ENCODE data around the gene CCL8. TPM values are rescaled to one million over a fixed set of nuclear protein-coding genes. Genes with fewer than 3 reads are reported as not detected.

Gene CCL8
- total and polyA plus RNA-seq, 2 experiments from 2014 or later: not detected

DNA sequence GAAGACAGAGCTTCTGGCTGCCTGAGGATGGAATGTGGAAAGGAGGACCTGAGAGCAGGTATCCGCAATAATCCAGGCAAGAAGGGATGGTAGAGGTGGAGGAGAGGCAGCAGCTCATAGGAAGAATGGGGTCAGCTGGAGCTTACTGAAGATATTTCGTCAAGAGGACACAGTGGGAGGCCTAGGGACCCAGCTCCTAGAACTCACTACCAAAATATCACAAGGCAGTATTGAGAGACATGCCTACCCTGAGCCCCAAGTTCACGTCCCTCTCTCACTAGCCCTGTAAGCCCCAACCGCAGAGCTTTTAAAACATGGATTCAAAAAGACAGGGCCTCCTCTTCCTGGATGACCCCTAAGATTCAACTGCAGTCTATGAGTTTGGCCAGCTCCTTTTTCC lies 14.2 kb upstream of the CCL8 start:
- Histone ChIP-seq H3K4me1 (ENCODE audit: low read depth) (no peaks in the 10 kb centered on the region), H3K9me3 (ENCODE audit: low read depth) (no peaks in the 10 kb centered on the region), H3K27me3 (no peaks in the 10 kb centered on the region), H3K4me3 (no peak overlapping the region), H3K27ac (no peak overlapping the region), H3K36me3 (no peaks in the 10 kb centered on the region)
- no peak for DNase-seq (ENCODE audit: low read depth in 1 of 2, low spot score in 1 of 2)
- TF ChIP-seq, protein P1, sequence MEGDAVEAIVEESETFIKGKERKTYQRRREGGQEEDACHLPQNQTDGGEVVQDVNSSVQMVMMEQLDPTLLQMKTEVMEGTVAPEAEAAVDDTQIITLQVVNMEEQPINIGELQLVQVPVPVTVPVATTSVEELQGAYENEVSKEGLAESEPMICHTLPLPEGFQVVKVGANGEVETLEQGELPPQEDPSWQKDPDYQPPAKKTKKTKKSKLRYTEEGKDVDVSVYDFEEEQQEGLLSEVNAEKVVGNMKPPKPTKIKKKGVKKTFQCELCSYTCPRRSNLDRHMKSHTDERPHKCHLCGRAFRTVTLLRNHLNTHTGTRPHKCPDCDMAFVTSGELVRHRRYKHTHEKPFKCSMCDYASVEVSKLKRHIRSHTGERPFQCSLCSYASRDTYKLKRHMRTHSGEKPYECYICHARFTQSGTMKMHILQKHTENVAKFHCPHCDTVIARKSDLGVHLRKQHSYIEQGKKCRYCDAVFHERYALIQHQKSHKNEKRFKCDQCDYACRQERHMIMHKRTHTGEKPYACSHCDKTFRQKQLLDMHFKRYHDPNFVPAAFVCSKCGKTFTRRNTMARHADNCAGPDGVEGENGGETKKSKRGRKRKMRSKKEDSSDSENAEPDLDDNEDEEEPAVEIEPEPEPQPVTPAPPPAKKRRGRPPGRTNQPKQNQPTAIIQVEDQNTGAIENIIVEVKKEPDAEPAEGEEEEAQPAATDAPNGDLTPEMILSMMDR (IDR thresholded peaks at IDR 0.05; ENCODE audit: low read depth, low read length): no peak

DNA sequence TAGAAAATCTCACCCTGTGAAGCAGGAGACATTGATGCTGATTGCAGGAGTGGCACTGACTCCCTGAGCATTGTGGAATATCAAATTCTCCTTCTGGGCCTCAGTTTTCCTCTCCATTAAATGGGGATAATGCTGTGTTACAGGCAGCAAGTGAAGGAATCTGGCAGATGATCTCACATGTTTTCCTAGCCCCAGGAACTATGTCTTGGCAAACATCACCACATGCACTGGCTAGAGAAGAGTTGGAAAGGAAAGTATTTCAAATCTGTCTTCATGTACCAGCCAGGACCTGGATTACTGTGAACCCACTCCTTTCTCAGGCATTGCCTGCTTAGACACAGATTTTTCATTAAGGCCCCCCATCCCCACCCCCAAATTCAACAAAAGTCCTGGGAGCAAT lies 13.6 kb upstream of the CCL8 start:
- Histone ChIP-seq H3K36me3 (no peaks in the 10 kb centered on the region), H3K27me3 (peaks cover 5% of the 10 kb centered on the region), H3K9me3 (ENCODE audit: low read depth) (no peaks in the 10 kb centered on the region), H3K27ac (no peak overlapping the region), H3K4me3 (no peak overlapping the region), H3K4me1 (ENCODE audit: low read depth) (no peaks in the 10 kb centered on the region)
- TF ChIP-seq, protein P1 (IDR thresholded peaks at IDR 0.05; ENCODE audit: low read depth, low read length): no peak
- DNase-seq (ENCODE audit: low read depth in 1 of 2, low spot score in 1 of 2): no peak

DNA sequence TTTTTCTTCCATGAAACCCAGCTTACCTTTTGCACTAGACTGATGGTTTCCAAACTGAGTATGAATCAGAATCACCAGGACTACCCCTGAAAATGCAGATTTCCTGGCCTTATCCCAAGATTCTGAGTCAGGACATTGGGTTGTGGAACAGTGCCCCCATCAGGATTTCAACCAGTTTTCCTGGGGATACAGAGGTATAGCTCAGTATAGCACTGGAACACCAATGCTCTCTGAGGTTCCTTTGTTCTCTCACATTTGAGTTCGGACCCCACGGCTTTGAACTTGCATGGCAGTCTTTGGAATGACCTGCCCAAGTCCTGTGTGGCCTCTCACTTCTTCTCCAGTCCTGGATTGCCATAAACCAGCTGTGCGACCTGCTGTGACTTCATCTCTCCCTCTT lies 12.8 kb upstream of the CCL8 start:
- Histone ChIP-seq H3K27ac (no peak overlapping the region), H3K9me3 (ENCODE audit: low read depth) (no peaks in the 10 kb centered on the region), H3K27me3 (peaks cover 12% of the 10 kb centered on the region), H3K4me3 (no peak overlapping the region), H3K36me3 (no peaks in the 10 kb centered on the region), H3K4me1 (ENCODE audit: low read depth) (no peaks in the 10 kb centered on the region)
- DNase-seq (ENCODE audit: low read depth in 1 of 2, low spot score in 1 of 2): peak; percentile 10 to 88
- TF ChIP-seq, protein P1 (IDR thresholded peaks at IDR 0.05; ENCODE audit: low read depth, low read length): peak; percentile 64

DNA sequence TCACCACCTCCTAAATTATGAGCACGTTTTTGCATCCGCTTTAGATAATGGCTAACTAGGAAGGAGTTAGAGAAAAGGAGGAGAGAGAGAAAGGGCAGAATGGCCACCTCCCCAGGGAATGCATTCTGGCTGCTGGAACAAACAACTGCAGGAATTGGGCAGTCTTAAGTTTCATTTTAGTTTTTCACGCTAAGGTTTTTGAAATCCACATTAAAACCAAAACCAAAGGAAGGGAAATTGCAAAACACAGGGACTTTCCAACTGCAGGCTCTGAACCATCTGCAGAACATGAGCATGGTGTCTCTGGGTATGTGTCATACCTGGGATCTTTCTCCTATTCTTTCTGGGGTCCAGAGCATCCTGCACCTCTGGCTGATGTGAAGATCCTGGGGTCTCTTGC lies 12.1 kb upstream of the CCL8 start:
- H3K27ac ChIP-seq: no peak overlapping the region
- H3K9me3 ChIP-seq (ENCODE audit: low read depth): no peaks in the 10 kb centered on the region
- H3K36me3 ChIP-seq: no peaks in the 10 kb centered on the region
- no peaks in the 10 kb centered on the region for H3K4me1 ChIP-seq (ENCODE audit: low read depth)
- TF ChIP-seq, protein P1 (IDR thresholded peaks at IDR 0.05; ENCODE audit: low read depth, low read length): no peak
- no peak overlapping the region for H3K4me3 ChIP-seq
- DNase-seq (ENCODE audit: low read depth in 1 of 2, low spot score in 1 of 2): peak in 1 of 2 donors; percentile 87
- H3K27me3 ChIP-seq: peaks cover 12% of the 10 kb centered on the region

DNA sequence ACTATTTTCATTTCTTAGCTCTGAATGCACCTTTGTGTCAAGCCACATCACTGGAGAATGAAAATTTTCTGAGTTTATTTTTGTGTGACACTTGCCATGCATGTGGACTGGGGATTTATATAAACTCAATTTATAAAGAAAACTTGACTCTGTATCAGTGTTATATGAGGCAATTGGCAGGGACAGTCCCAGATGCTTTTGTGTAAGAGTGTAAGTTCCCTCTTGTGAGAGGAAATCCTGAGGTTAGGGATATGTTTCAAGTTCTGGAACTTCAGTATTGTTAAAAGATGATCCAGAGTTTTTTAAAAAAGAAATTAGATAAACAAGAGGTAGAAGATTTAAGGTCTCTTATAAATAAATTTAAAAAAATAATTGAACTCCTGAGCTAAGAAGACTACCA lies 10.9 kb upstream of the CCL8 start:
- H3K27me3 ChIP-seq: peaks cover 21% of the 10 kb centered on the region
- no peak for DNase-seq (ENCODE audit: low read depth in 1 of 2, low spot score in 1 of 2)
- H3K27ac ChIP-seq: no peak overlapping the region
- H3K36me3 ChIP-seq: no peaks in the 10 kb centered on the region
- TF ChIP-seq, protein P1 (IDR thresholded peaks at IDR 0.05; ENCODE audit: low read depth, low read length): no peak
- no peaks in the 10 kb centered on the region for H3K9me3 ChIP-seq (ENCODE audit: low read depth)
- no peak overlapping the region for H3K4me3 ChIP-seq
- no peaks in the 10 kb centered on the region for H3K4me1 ChIP-seq (ENCODE audit: low read depth)

DNA sequence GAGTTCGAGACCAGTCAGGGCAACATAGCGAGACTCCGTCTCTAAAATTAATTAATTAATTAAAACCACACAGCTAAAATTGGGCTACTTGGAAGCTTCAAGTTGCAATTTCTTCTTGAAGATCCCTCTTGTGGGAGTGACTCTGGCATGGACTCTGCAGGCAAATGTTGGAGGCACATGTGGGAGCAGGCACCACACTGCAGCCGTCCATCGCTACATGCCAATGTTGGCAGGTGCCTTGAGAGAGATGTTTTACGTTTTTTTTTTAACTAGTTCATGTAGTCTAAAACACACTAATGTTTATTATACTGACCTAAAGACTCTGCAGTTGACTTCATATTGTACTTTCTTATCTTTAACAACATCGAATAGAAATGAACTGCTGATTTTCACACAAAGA lies 7.9 kb upstream of the CCL8 start:
- no peak overlapping the region for H3K4me3 ChIP-seq
- H3K27ac ChIP-seq: no peak overlapping the region
- H3K9me3 ChIP-seq (ENCODE audit: low read depth): no peaks in the 10 kb centered on the region
- no peak for DNase-seq (ENCODE audit: low read depth in 1 of 2, low spot score in 1 of 2)
- H3K36me3 ChIP-seq: no peaks in the 10 kb centered on the region
- no peaks in the 10 kb centered on the region for H3K4me1 ChIP-seq (ENCODE audit: low read depth)
- TF ChIP-seq, protein P1 (IDR thresholded peaks at IDR 0.05; ENCODE audit: low read depth, low read length): no peak
- peaks cover 45% of the 10 kb centered on the region for H3K27me3 ChIP-seq

Data from cardiac muscle cell (in vitro differentiated cells and primary cell).